HepG2 (cell line): ENCODE measurements around the gene WDR18. TPM values are rescaled to one million over a fixed set of nuclear protein-coding genes. Genes with fewer than 3 reads are reported as not detected.

Source experiments
- DNMT1 ChIP-seq: sonication (generic); formaldehyde crosslinking; IDR thresholded peaks from 2 replicates; pipeline ENCODE4 v1.5.1; 2020; ENCODE audit warnings: mild to moderate bottlenecking, missing genetic modification reagents
- ELF1 ChIP-seq: sonication (generic); formaldehyde crosslinking; IDR thresholded peaks from 2 replicates; pipeline ENCODE4 v1.4.0; 2020; ENCODE audit warnings: missing genetic modification reagents
- EZH2 ChIP-seq: conservative IDR thresholded peaks from 2 replicates; pipeline ENCODE4 v1.6.1; 2012; ENCODE audit warnings: mild to moderate bottlenecking, low read depth, low read length, moderate library complexity
- FOXJ3 ChIP-seq: sonication (generic); formaldehyde crosslinking; IDR thresholded peaks from 2 replicates; pipeline ENCODE4 v1.4.0; 2020; ENCODE audit warnings: missing genetic modification reagents, mild to moderate bottlenecking, borderline replicate concordance
- GABPA ChIP-seq, 2 experiments: IDR thresholded peaks; 2 replicates each; pipeline ENCODE4 v1.6.1; 2011 to 2016; ENCODE audit warnings: low read depth in 2 of 2, low read length in 1 of 2, missing biosample characterization in 1 of 2, missing genetic modification characterization in 1 of 2
- GFI1 ChIP-seq: sonication (generic); formaldehyde crosslinking; IDR thresholded peaks from 2 replicates; pipeline ENCODE4 v1.5.0; 2020; ENCODE audit warnings: missing genetic modification reagents, mild to moderate bottlenecking, borderline replicate concordance
- HNRNPL ChIP-seq: fragments of 200-400 bp; formaldehyde crosslinking; IDR thresholded peaks from 2 replicates; pipeline ENCODE4 v1.6.1; 2017; ENCODE audit warnings: mild to moderate bottlenecking, low read depth, low read length
- KDM5A ChIP-seq: fragments of 200-600 bp; sonication (generic); IDR thresholded peaks from 2 replicates; pipeline ENCODE4 v1.7.0; 2018; ENCODE audit warnings: antibody characterized with exemption, mild to moderate bottlenecking, low read length, borderline replicate concordance
- KMT2A ChIP-seq: sonication (generic); formaldehyde crosslinking; IDR thresholded peaks from 2 replicates; pipeline ENCODE4 v1.4.0; 2020; ENCODE audit warnings: missing genetic modification reagents
- MED13 ChIP-seq: sonication (generic); formaldehyde crosslinking; IDR thresholded peaks from 2 replicates; pipeline ENCODE4 v1.5.0; 2020; ENCODE audit warnings: missing genetic modification reagents
- MXD4 ChIP-seq: IDR thresholded peaks from 2 replicates; pipeline ENCODE4 v1.6.1; 2016; ENCODE audit warnings: mild to moderate bottlenecking, missing biosample characterization, missing genetic modification reagents
- RXRB ChIP-seq: IDR thresholded peaks from 2 replicates; pipeline ENCODE4 v1.6.1; 2016; ENCODE audit warnings: borderline replicate concordance, missing genetic modification reagents, missing compliant biosample characterization
- ZBTB7B ChIP-seq: sonication (generic); formaldehyde crosslinking; IDR thresholded peaks from 2 replicates; pipeline ENCODE4 v1.4.0; 2020; ENCODE audit warnings: missing genetic modification reagents
- ZFP36L1 ChIP-seq: sonication (generic); formaldehyde crosslinking; IDR thresholded peaks from 2 replicates; pipeline ENCODE4 v1.8.0; 2022; ENCODE audit warnings: mild to moderate bottlenecking, missing genetic modification reagents, moderate library complexity
- ZHX1 ChIP-seq: sonication (generic); formaldehyde crosslinking; IDR thresholded peaks from 2 replicates; pipeline ENCODE4 v1.8.1; 2022; ENCODE audit warnings: low read depth, mild to moderate bottlenecking, missing genetic modification reagents
- ZNF10 ChIP-seq: sonication (generic); formaldehyde crosslinking; IDR thresholded peaks from 2 replicates; pipeline ENCODE4 v1.4.0; 2020; ENCODE audit warnings: mild to moderate bottlenecking, low read depth, missing genetic modification reagents, borderline replicate concordance
- ZNF230 ChIP-seq: sonication (generic); formaldehyde crosslinking; IDR thresholded peaks from 2 replicates; pipeline ENCODE4 v1.4.0; 2020; ENCODE audit warnings: mild to moderate bottlenecking, missing genetic modification reagents
- ZNF33B ChIP-seq: sonication (generic); formaldehyde crosslinking; IDR thresholded peaks from 2 replicates; pipeline ENCODE4 v1.5.1; 2020; ENCODE audit warnings: mild to moderate bottlenecking, missing genetic modification reagents
- ZNF563 ChIP-seq: sonication (generic); formaldehyde crosslinking; IDR thresholded peaks from 2 replicates; pipeline ENCODE4 v1.8.0; 2022; ENCODE audit warnings: mild to moderate bottlenecking, moderate library complexity, missing genetic modification reagents
- ZNF616 ChIP-seq: sonication (generic); formaldehyde crosslinking; IDR thresholded peaks from 2 replicates; pipeline ENCODE4 v1.5.0; 2020; ENCODE audit warnings: low read depth, mild to moderate bottlenecking, missing genetic modification reagents
- ZNF746 ChIP-seq: sonication (generic); formaldehyde crosslinking; IDR thresholded peaks from 2 replicates; pipeline ENCODE4 v1.8.0; 2022; ENCODE audit warnings: mild to moderate bottlenecking, missing genetic modification reagents
- ZNF83 ChIP-seq: sonication (generic); formaldehyde crosslinking; IDR thresholded peaks from 2 replicates; pipeline ENCODE4 v1.4.0; 2020; ENCODE audit warnings: missing genetic modification reagents, mild to moderate bottlenecking, borderline replicate concordance
- polyA plus RNA-seq, 8 experiments: library from polyadenylated mRNA; depleted of rRNA in 3 of 8; stranded (reverse) in 7 of 8; unstranded in 1 of 8; fragments of >200 nt; fragmentation: Illumina TruSeq in 4 of 8; extraction: Trizol in 4 of 8; gene quantifications; 2 replicates each; pipeline versions ENCODE4 v1.2.1 to v1.2.3, GENCODE V29; 2011 to 2016; ENCODE audit warnings: low read depth in 4 of 8, missing spikeins in 1 of 8, mixed read lengths in 1 of 8; ENCODE audit not compliant: insufficient read depth in 1 of 8
- total RNA-seq, 5 experiments: library from RNA; depleted of rRNA; stranded (reverse); fragments of >200 nt; fragmentation: Illumina TruSeq; extraction: Trizol; gene quantifications; 2 replicates each; pipeline ENCODE4 v1.2.3, GENCODE V29; 2016; ENCODE audit warnings: low read depth in 1 of 5
- TF ChIP-seq, protein P1 (sequence below): sonication (generic); formaldehyde crosslinking; IDR thresholded peaks from 2 replicates; pipeline ENCODE4 v1.4.0; 2020; ENCODE audit warnings: missing genetic modification reagents
- TF ChIP-seq, protein P2 (sequence below): sonication (generic); formaldehyde crosslinking; conservative IDR thresholded peaks from 2 replicates; pipeline ENCODE4 v1.4.0; 2020; ENCODE audit warnings: missing genetic modification reagents
- TF ChIP-seq, protein P3 (sequence below): sonication (generic); formaldehyde crosslinking; IDR thresholded peaks from 2 replicates; pipeline ENCODE4 v1.8.0; 2022; ENCODE audit warnings: mild to moderate bottlenecking, missing genetic modification reagents; ENCODE audit not compliant: insufficient replicate concordance

WDR18 gene
- total and polyA plus RNA-seq, 2 of the 13 experiments (the other 11 are each of a cell fraction or from before 2014, with no cell fraction given): 36.4 to 47.6 TPM

DNA sequence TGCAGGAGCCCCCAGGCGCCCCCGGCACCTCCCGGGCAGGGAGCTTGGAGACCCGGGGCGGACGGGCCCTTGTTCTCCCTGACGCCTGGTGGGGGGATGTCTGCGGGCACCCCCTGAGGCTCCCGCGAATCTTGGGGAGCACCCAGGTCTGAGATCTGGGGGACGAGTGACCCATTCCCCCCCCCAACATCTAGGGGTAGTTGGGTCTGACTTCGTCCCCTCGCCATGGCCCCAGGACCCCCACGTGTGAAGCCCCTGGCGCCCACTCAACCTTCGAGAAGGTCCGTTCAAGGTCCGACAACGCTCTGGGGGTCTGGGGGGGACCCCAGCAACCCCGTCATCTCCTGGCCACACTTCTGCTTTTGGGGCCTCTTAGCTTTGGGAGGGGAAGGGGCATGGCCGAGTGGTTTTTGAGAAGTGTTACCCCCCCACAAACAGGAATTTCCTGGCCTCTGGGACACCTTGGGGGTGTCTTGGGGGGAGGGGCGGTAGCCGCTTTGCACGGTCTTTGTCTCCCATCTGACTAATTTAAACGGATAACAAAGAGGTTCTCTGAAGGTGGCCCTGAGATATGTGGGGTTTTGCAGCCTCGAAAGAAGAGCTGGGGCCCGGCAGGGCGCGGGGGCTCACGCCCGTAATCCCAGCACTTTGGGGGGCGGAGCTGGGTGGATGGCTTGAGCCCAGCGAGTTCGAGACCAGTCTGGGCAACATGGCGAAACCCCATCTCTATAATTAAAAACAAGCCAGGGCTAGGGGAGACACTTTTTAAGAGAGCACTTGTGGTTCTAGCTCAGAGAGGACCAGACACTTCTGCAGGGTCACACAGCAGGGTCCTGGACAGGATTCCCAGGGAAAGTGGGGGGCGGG, 42.9 kb downstream of the WDR18 start (continued):
- TF ChIP-seq HNRNPL (no peak), ZNF563 (CRISPR knock-in tag) (no peak), GABPA (IDR thresholded peaks at IDR 0.05; ENCODE audit: low read depth, low read length) (no peak), GABPA (CRISPR knock-in tag; IDR thresholded peaks at IDR 0.05; ENCODE audit: low read depth) (no peak), ZNF33B (CRISPR knock-in tag) (no peak), ZBTB7B (CRISPR knock-in tag) (peak; percentile 42; the same call in 1 of the 2 replicates), ZFP36L1 (CRISPR knock-in tag) (no peak), ZHX1 (CRISPR knock-in tag) (no peak), GFI1 (CRISPR knock-in tag) (no peak), ZNF10 (CRISPR knock-in tag) (no peak), ELF1 (no peak), EZH2 (no peak), ZNF746 (CRISPR knock-in tag) (no peak), KMT2A (CRISPR knock-in tag) (no peak), ZNF83 (CRISPR knock-in tag) (no peak), MXD4 (no peak), DNMT1 (CRISPR knock-in tag) (no peak), FOXJ3 (CRISPR knock-in tag) (no peak), KDM5A (no peak), ZNF230 (CRISPR knock-in tag) (no peak), ZNF616 (CRISPR knock-in tag) (no peak), MED13 (CRISPR knock-in tag) (peak; percentile 61; the same call in 1 of the 2 replicates), RXRB (CRISPR knock-in tag) (no peak)
- TF ChIP-seq, protein P1, sequence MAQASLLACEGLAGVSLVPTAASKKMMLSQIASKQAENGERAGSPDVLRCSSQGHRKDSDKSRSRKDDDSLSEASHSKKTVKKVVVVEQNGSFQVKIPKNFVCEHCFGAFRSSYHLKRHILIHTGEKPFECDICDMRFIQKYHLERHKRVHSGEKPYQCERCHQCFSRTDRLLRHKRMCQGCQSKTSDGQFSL: peak; percentile 82
- TF ChIP-seq, protein P2, sequence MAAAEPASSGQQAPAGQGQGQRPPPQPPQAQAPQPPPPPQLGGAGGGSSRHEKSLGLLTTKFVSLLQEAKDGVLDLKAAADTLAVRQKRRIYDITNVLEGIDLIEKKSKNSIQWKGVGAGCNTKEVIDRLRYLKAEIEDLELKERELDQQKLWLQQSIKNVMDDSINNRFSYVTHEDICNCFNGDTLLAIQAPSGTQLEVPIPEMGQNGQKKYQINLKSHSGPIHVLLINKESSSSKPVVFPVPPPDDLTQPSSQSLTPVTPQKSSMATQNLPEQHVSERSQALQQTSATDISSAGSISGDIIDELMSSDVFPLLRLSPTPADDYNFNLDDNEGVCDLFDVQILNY: no peak
- TF ChIP-seq, protein P3, sequence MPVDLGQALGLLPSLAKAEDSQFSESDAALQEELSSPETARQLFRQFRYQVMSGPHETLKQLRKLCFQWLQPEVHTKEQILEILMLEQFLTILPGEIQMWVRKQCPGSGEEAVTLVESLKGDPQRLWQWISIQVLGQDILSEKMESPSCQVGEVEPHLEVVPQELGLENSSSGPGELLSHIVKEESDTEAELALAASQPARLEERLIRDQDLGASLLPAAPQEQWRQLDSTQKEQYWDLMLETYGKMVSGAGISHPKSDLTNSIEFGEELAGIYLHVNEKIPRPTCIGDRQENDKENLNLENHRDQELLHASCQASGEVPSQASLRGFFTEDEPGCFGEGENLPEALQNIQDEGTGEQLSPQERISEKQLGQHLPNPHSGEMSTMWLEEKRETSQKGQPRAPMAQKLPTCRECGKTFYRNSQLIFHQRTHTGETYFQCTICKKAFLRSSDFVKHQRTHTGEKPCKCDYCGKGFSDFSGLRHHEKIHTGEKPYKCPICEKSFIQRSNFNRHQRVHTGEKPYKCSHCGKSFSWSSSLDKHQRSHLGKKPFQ (CRISPR knock-in tag): no peak
